Mucosa of descending colon (tissue), 3 donors: ENCODE results near the gene LAYN. TPM values are rescaled to one million over a fixed set of nuclear protein-coding genes. Genes with fewer than 3 reads are reported as not detected.
A peak's percentile ranks its signal among the peaks of the same experiment; 100 is the strongest.

Experiments
- ATAC-seq: fragments of 200-7000 bp; cut with Tn5 transposase; one replicate; pipeline ENCODE4 v1.9.1; 2020; ENCODE audit warnings: mild to moderate bottlenecking, moderate library complexity
- DNase-seq, 3 donors: peaks; one replicate each; pipeline ENCODE4 v3.0.0-alpha.2; 2020
- H3K36me3 ChIP-seq: fragments of 200-600 bp; one replicate; pipeline ENCODE4 v1.8.0; 2021; ENCODE audit warnings: low read depth, mild to moderate bottlenecking
- H3K4me1 ChIP-seq: fragments of 200-600 bp; one replicate; pipeline ENCODE4 v1.8.0; 2021; ENCODE audit warnings: low read depth, mild to moderate bottlenecking
- H3K4me3 ChIP-seq: fragments of 200-600 bp; one replicate; pipeline ENCODE4 v1.8.0; 2021; ENCODE audit warnings: mild to moderate bottlenecking
- H3K9me3 ChIP-seq: fragments of 200-600 bp; one replicate; pipeline ENCODE4 v1.8.0; 2021; ENCODE audit warnings: mild to moderate bottlenecking
- CTCF ChIP-seq: fragments of 200-600 bp; IDR thresholded peaks from one replicate; pipeline ENCODE4 v1.8.0; 2022; ENCODE audit warnings: antibody characterized with exemption, mild to moderate bottlenecking
- intact Hi-C, 2 donors: fragments of 100-400 bp; cut with DNase I in 1 of 2; cut with micrococcal nuclease in 1 of 2; formaldehyde crosslinking; loops; one replicate each; pipeline versions ENCODE4 v1.11.0 to v1.11.1; 2022; cut with DNase I, micrococcal nuclease
- total RNA-seq, 3 donors: library from RNA; stranded (reverse); fragmentation: NEBNext Ultra II Directional in 2 of 3; extraction: Animal tissue kit (Norgen Biotek cat#: 25700) in 2 of 3; gene quantifications; one replicate each; pipeline versions ENCODE4 v1.2.1 to v1.2.4, GENCODE V29; 2021 to 2023
- donor health status: DM: no; HTN: no; CAD: no; lungs with moderate emphysema.
- donor health status: DM: no; HTN: no; CAD: no.
- donor health status: DM: no; HTN: yes; CAD: no.

LAYN gene
- total RNA-seq, 3 donors from 2014 or later, result 0.90 to 22.9 (median 2.7) TPM

- no peak overlapping the region for H3K4me3 ChIP-seq
- DNase-seq, result no peak
- peaks cover 6% of the 10 kb centered on the region for H3K4me1 ChIP-seq
- H3K36me3 ChIP-seq, result no peaks in the 10 kb centered on the region
- TF ChIP-seq CTCF, result no peak
- H3K9me3 ChIP-seq, result no peaks in the 10 kb centered on the region
- no peak for ATAC-seq
- intact Hi-C loops, result no loop called here
Measured at GRCh38 chr11:111510311-111510710, 30.2 kb upstream of the LAYN start.

GRCh38 chr11:111512296-111513239, 28.0 kb upstream of the LAYN start, which contains the start of gene BTG4:
Gene BTG4, minus strand, starts transcription at chr11:111512386. Its CDS starts 13,610 bp downstream, at chr11:111498776.
- Histone ChIP-seq H3K4me3 (no peak within 1 kb of the TSS), H3K4me1 (peaks cover 6% of the 10 kb centered on the region), H3K9me3 (no peaks in the 10 kb centered on the region), H3K36me3 (no peaks in the 10 kb centered on the region)
- intact Hi-C loops, result no loop called here
- ATAC-seq, result peak; percentile 24
- DNase-seq, result peak in 1 of 3 donors; percentile 24
- TF ChIP-seq CTCF, result no peak

GRCh38 chr11:111513240-111513605, 27.3 kb upstream of the LAYN start:
- no peak for ATAC-seq

GRCh38 chr11:111514216-111515031, 26.1 kb upstream of the LAYN start, which contains the start of gene HOATZ:
Gene HOATZ, plus strand, starts transcription at chr11:111514778. Its CDS starts 7 bp downstream, at chr11:111514785.
- ATAC-seq (no peak), DNase-seq (no peak)
- peaks cover 6% of the 10 kb centered on the region for H3K4me1 ChIP-seq
- TF ChIP-seq CTCF, result no peak
- H3K36me3 ChIP-seq, result no peaks in the 10 kb centered on the region
- no peak within 1 kb of the TSS for H3K4me3 ChIP-seq
- intact Hi-C loops, result no loop called here
- no peaks in the 10 kb centered on the region for H3K9me3 ChIP-seq

More at GRCh38 chr11:111513240-111513605, 27.3 kb upstream of the LAYN start:
- no peak overlapping the region for H3K4me3 ChIP-seq
- no peaks in the 10 kb centered on the region for H3K36me3 ChIP-seq
- H3K4me1 ChIP-seq, result peaks cover 6% of the 10 kb centered on the region
- no peak for TF ChIP-seq CTCF
- DNase-seq, result no peak
- intact Hi-C loops, result no loop called here
- no peaks in the 10 kb centered on the region for H3K9me3 ChIP-seq

- no peaks in the 10 kb centered on the region for H3K9me3 ChIP-seq
- ATAC-seq, result no peak
Measured at GRCh38 chr11:111515591-111515990, 24.9 kb upstream of the LAYN start.

More at GRCh38 chr11:111515591-111515990, 24.9 kb upstream of the LAYN start:
- no peak for DNase-seq
- intact Hi-C loops, result no loop called here
- Histone ChIP-seq H3K4me3 (no peak overlapping the region), H3K4me1 (peaks cover 6% of the 10 kb centered on the region), H3K36me3 (no peaks in the 10 kb centered on the region)
- no peak for TF ChIP-seq CTCF
